ENCODE results near the gene SNX8.

SNX8 gene

GRCh38 chr7:2239242-2239641 lies 75.0 kb downstream of the SNX8 start:
- no peak for TF ChIP-seq CTCF (IDR thresholded peaks at IDR 0.05; ENCODE audit: low read depth, low read length)
- DNase-seq (ENCODE audit: low read depth in 2 of 2) = no peak
- H3K4me3 ChIP-seq (replicated peaks in 1 of 2; ENCODE audit: low read depth in 2 of 2, low read length in 2 of 2) = no peak overlapping the region

- TF ChIP-seq CTCF (IDR thresholded peaks at IDR 0.05; ENCODE audit: low read depth, low read length) = no peak
- no peak for DNase-seq (ENCODE audit: low read depth in 2 of 2)
- H3K4me3 ChIP-seq (replicated peaks in 1 of 2; ENCODE audit: low read depth in 2 of 2, low read length in 2 of 2) = no peak overlapping the region
These were observed 77.1 kb downstream of the SNX8 start for GRCh38 chr7:2237109-2237602.

GRCh38 chr7:2233926-2234325 lies 80.3 kb downstream of the SNX8 start:
- no peak overlapping the region for H3K4me3 ChIP-seq (replicated peaks in 1 of 2; ENCODE audit: low read depth in 2 of 2, low read length in 2 of 2)
- TF ChIP-seq CTCF (IDR thresholded peaks at IDR 0.05; ENCODE audit: low read depth, low read length) = no peak
- DNase-seq (ENCODE audit: low read depth in 2 of 2) = peak in 1 of 2 donors; percentile 32

GRCh38 chr7:2232766-2233520 lies 81.3 kb downstream of the SNX8 start, which contains the start of gene MAD1L1:
Gene MAD1L1 (minus strand): TSS chr7:2232945. CDS start chr7:2230133, 2,812 bp downstream.
- TF ChIP-seq CTCF (IDR thresholded peaks at IDR 0.05; ENCODE audit: low read depth, low read length) = no peak
- DNase-seq (ENCODE audit: low read depth in 2 of 2) = peak; percentile 92
- H3K4me3 ChIP-seq (replicated peaks in 1 of 2; ENCODE audit: low read depth in 2 of 2, low read length in 2 of 2) = peak within 1 kb of the TSS; percentile 82 to 85

- peak overlapping the region; percentile 82 to 85 for H3K4me3 ChIP-seq (replicated peaks in 1 of 2; ENCODE audit: low read depth in 2 of 2, low read length in 2 of 2)
- no peak for TF ChIP-seq CTCF (IDR thresholded peaks at IDR 0.05; ENCODE audit: low read depth, low read length)
- DNase-seq (ENCODE audit: low read depth in 2 of 2) = no peak
These were observed 82.1 kb downstream of the SNX8 start for GRCh38 chr7:2231992-2232765.

GRCh38 chr7:2230882-2231281 lies 83.4 kb downstream of the SNX8 start:
- no peak for DNase-seq (ENCODE audit: low read depth in 2 of 2)
- no peak overlapping the region for H3K4me3 ChIP-seq (replicated peaks in 1 of 2; ENCODE audit: low read depth in 2 of 2, low read length in 2 of 2)
- no peak for TF ChIP-seq CTCF (IDR thresholded peaks at IDR 0.05; ENCODE audit: low read depth, low read length)
